Measurements from ENCODE around the gene ACSL1.
A peak's percentile ranks its signal among the peaks of the same experiment; 100 is the strongest.
"Not testable (repeated sequence)": the region's sequence is repeated elsewhere in the genome, so short reads cannot be mapped to it uniquely, and the experiment has no call there.

The ACSL1 gene

DNA sequence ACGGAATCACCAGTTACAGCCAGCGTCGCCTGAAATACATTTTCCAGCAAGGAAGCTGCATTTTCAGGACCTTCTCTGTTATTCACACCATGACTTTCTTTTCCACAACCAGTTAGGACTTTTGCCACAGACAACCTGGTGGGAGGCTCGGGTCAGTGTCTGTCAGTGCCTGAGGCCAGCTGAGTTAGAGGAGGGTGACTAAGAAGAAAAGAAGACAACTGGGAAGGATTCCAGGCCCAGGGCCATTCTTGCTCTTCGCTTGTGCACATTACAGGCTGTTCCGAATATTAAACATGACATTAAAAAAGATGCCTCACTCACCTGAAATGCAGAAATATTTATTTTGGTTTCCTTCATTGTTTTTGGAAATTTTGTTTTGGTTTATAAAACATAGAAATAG lies 70.5 kb downstream of the ACSL1 start:
- peak; percentile 82 for DNase-seq (ENCODE audit: low read depth)

- no peak for DNase-seq (ENCODE audit: low read depth)
Observed at GRCh38 chr4:184752496-184753275, 73.1 kb downstream of the ACSL1 start.

DNA sequence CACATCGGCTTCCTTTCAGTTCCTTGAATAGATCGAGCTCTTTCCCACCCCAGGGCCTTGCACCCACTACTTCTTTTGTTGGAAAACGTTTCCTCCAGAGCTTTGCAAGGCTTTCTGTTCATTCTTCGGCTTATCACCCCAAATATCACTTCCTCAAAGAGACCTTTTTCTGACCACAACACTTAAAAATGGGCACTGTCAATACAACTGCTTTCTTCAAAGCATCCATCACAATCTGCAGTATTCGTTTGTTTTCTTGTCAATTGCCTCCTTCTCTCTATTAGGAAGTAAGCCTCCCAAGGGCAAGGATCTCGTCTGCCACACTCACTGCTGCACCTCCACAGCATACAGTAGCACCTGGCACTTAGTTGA lies 74.2 kb downstream of the ACSL1 start:
- DNase-seq (ENCODE audit: low read depth), result no peak

GRCh38 chr4:184750926-184751584 lies 74.7 kb downstream of the ACSL1 start:
- DNase-seq (ENCODE audit: low read depth), result no peak

GRCh38 chr4:184748251-184748652 lies 77.5 kb downstream of the ACSL1 start:
- DNase-seq (ENCODE audit: low read depth), result no peak

DNA sequence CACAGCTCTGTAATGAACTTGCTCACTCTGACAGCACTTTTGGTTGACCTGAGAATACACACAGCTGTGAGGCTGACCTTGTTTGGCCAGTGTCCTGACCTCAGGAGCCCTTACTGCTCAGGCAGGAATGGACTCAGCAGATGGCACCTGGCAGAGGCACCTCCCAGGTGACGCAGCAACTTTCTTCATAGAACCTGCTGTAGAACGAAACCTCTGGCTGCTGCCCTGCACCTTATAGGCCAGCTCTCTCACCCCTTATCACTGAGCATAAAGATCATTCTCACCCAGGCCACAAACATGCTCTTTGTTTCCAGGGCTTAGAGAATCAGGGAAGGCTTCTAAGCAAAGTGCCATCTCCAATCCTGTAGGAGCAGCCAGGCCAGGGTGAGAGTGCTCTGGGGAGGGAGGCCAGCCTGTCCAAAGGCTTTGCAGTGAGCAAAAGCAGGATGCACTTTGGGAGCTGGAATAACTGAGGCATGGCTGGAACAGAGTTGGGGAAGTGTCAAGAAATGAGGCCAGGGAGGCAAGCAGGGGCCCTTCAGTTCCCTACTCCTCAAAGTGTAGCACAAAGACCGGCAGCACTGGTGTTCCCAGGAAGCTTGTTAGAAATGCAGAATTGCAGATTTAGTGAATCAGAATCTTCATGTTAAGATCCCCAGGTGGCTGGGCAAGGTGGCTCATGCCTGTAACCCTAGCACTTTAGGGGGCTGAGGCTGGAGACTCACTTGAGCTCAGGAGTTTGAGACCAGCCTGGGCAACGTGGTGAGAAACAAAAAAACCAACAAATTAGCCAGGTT lies 78.5 kb downstream of the ACSL1 start:
- no peak for DNase-seq (ENCODE audit: low read depth)

GRCh38 chr4:184745831-184746795 lies 79.7 kb downstream of the ACSL1 start:
- DNase-seq (ENCODE audit: low read depth), result peak; percentile 83

DNA sequence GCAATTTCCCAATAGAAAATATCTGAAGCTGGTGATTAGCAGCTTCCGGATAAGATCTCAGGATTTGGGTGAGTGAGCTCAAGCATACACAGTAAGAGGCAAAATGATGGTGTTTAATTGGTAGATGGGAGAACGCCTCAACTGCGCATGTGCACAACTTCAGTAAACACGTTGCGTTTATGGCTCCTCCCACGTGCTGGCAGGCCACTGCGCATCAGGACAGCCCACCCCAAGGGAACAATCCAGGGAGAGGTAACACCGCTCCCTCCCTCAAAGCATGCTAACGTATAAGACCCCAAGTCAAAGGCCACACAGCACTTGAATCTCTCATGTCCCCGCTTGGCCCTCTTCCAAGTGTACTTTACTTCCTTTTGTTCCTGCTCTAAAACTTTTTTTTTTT lies 81.5 kb downstream of the ACSL1 start:
- DNase-seq (ENCODE audit: low read depth), result no peak

DNA sequence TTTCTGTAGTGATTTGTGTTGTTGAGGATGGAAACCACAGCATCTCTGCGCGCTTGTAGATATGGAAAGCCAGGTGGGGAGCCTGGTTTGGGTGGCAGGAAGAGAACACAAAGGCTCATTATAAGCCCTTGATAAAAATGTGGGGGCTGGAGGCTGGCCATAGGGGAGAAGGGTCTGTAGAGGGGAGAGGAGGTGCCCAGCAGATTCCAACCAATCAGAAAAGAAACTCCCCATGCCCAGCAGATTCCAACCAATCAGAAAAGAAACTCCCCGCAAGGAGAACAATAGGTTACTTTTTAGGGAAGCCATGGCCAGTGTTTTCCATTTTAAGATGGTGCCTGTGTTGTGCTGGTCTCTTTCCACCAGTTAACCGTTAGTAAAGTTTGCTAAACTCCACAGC lies 82.1 kb downstream of the ACSL1 start:
- no peak for DNase-seq (ENCODE audit: low read depth)

GRCh38 chr4:184741651-184742050 lies 84.1 kb downstream of the ACSL1 start:
- not testable (repeated sequence) for DNase-seq (ENCODE audit: low read depth)

GRCh38 chr4:184740980-184741391 lies 84.8 kb downstream of the ACSL1 start:
- no peak for DNase-seq (ENCODE audit: low read depth)

DNA sequence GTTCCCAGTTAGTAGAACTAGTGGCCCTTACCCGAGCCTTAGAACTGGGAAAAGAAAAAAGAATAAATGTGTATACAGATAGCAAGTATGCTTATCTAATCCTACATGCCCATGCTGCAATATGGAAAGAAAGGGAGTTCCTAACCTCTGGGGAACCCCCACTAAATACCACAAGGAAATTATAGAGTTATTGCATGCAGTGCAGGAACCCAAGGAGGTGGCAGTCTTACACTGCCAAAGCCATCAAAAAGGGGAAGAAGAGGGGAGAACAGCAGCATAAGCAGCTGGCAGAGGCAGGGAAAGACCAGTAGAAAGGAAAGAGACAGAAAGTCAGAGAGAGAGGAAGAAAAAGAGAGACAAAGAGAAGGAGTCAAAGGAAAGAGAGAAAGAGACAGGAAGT lies 86.2 kb downstream of the ACSL1 start:
- not testable (repeated sequence) for DNase-seq (ENCODE audit: low read depth)

DNA sequence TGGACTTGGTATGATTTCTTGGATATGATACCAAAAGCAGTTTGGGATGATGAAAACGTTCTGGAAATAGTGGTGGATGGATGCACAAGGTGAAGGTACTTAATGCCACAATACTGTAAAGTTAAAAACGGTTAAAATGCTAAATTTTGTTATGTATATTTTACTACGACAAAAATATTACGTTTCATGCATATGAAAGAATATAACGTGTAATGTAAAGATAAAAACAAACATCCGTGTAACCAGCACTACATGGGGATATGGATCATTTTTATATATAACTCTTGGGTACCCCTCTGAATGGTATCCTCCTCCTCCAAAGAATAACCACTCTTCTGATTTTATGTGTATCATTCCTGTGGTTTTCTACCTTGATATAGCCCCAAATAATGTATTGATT lies 91.0 kb downstream of the ACSL1 start:
- DNase-seq (ENCODE audit: low read depth), result no peak

GRCh38 chr4:184733654-184734524 lies 91.9 kb downstream of the ACSL1 start, which contains the start of gene CENPU:
CENPU (minus strand) TSS chr4:184734096; CDS start chr4:184734062, 34 bp downstream.
- peak; percentile 98 for DNase-seq (ENCODE audit: low read depth)

GRCh38 chr4:184732126-184732525 lies 93.6 kb downstream of the ACSL1 start:
- peak; percentile 22 for DNase-seq (ENCODE audit: low read depth)

GRCh38 chr4:184731056-184731455 lies 94.7 kb downstream of the ACSL1 start:
- no peak for DNase-seq (ENCODE audit: low read depth)

GRCh38 chr4:184729946-184730345 lies 95.8 kb downstream of the ACSL1 start:
- no peak for DNase-seq (ENCODE audit: low read depth)

DNA sequence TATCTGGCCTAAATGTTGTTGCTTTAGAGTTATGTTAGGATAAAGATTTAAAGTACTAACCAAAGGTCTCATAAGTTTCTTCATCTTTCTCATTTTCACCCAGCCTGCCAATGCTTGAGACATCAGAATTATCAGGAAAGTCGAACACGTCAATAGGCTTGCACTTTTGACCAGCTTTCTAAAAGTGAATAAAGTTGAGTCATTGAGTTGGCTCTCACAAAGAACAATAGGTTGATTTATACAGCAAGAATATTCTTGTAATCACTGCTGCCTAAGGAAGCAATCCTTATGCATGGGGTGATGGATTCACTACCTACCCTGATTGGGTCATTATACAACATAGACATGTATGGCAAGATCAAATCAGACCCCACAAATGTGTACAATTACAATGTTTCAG lies 96.9 kb downstream of the ACSL1 start:
- no peak for DNase-seq (ENCODE audit: low read depth)

- DNase-seq (ENCODE audit: low read depth), result no peak
Observed at GRCh38 chr4:184727430-184727829, 98.3 kb downstream of the ACSL1 start.

DNA sequence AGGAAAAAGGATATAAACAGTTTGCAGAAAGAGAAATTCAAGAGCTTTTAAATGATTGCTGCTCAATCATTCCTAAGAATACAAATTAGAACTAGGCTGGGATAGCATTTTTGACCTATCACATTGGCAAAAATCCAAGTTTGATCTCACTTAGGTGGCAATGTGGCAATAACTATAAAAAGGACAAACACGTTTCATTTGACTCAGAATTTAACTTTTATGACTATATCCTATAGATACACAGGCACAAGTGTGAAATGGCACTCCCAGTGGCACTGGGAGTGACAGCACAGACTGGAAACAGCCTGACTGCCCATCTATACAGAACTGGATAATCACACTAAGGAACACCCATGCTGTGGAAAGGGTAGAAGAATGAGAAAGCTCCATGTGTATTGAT lies 103.0 kb downstream of the ACSL1 start:
- DNase-seq (ENCODE audit: low read depth), result peak; percentile 4

DNA sequence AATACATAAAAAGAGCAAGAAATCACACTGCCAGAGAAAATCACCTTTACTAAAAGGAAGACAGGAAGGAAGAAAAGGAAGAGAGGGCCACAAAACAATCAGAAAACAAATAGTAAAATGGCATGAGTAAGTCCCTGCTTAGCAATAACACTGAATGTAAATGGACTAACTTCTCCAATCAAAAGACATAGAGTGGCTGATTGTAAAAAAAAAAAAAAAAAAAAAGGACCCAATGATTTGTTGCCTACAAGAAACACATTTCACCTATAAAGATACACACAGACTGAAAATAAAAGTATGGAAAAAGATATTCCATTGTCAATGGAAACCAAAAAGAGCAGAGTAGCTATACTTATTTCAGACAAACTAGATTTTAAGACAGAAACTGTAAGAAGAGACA lies 104.5 kb downstream of the ACSL1 start:
- no peak for DNase-seq (ENCODE audit: low read depth)
